ENCODE results near the gene BEST3. TPM values are rescaled to one million over a fixed set of nuclear protein-coding genes. Genes with fewer than 3 reads are reported as not detected.

Gene BEST3
- total RNA-seq, 1 donor from 2014 or later = not detected

- no peaks in the 10 kb centered on the region for H3K36me3 Mint-ChIP-seq (ENCODE audit: unreplicated experiment)
- peaks cover 3% of the 10 kb centered on the region for H3K27me3 Mint-ChIP-seq (ENCODE audit: unreplicated experiment)
- H3K9me3 Mint-ChIP-seq (ENCODE audit: unreplicated experiment) = no peaks in the 10 kb centered on the region
- no peak overlapping the region for H3K4me3 Mint-ChIP-seq (ENCODE audit: unreplicated experiment)
- no peak for DNase-seq
- TF ChIP-seq CTCF (IDR thresholded peaks at IDR 0.05; ENCODE audit: partially characterized antibody, unreplicated experiment) = no peak
- H3K4me1 Mint-ChIP-seq (ENCODE audit: low read depth, unreplicated experiment) = no peaks in the 10 kb centered on the region
- no peak overlapping the region for H3K27ac Mint-ChIP-seq (ENCODE audit: unreplicated experiment)
These were observed 66.0 kb downstream of the BEST3 start for GRCh38 chr12:69633061-69633460.

GRCh38 chr12:69630191-69630590 lies 68.9 kb downstream of the BEST3 start:
- peaks cover 3% of the 10 kb centered on the region for H3K9me3 Mint-ChIP-seq (ENCODE audit: unreplicated experiment)
- no peaks in the 10 kb centered on the region for H3K4me1 Mint-ChIP-seq (ENCODE audit: low read depth, unreplicated experiment)
- no peak overlapping the region for H3K27ac Mint-ChIP-seq (ENCODE audit: unreplicated experiment)
- no peak overlapping the region for H3K4me3 Mint-ChIP-seq (ENCODE audit: unreplicated experiment)
- no peaks in the 10 kb centered on the region for H3K36me3 Mint-ChIP-seq (ENCODE audit: unreplicated experiment)
- DNase-seq = no peak
- peak; percentile 29 for TF ChIP-seq CTCF (IDR thresholded peaks at IDR 0.05; ENCODE audit: partially characterized antibody, unreplicated experiment)
- H3K27me3 Mint-ChIP-seq (ENCODE audit: unreplicated experiment) = peaks cover 3% of the 10 kb centered on the region

GRCh38 chr12:69627501-69627900 lies 71.6 kb downstream of the BEST3 start:
- H3K27ac Mint-ChIP-seq (ENCODE audit: unreplicated experiment) = no peak overlapping the region
- no peak for TF ChIP-seq CTCF (IDR thresholded peaks at IDR 0.05; ENCODE audit: partially characterized antibody, unreplicated experiment)
- no peak for DNase-seq

GRCh38 chr12:69623970-69624369 lies 75.1 kb downstream of the BEST3 start:
- peaks cover 3% of the 10 kb centered on the region for H3K9me3 Mint-ChIP-seq (ENCODE audit: unreplicated experiment)
- no peak for TF ChIP-seq CTCF (IDR thresholded peaks at IDR 0.05; ENCODE audit: partially characterized antibody, unreplicated experiment)
- peaks cover 3% of the 10 kb centered on the region for H3K27me3 Mint-ChIP-seq (ENCODE audit: unreplicated experiment)
- no peaks in the 10 kb centered on the region for H3K36me3 Mint-ChIP-seq (ENCODE audit: unreplicated experiment)
- H3K27ac Mint-ChIP-seq (ENCODE audit: unreplicated experiment) = no peak overlapping the region
- H3K4me3 Mint-ChIP-seq (ENCODE audit: unreplicated experiment) = no peak overlapping the region
- no peak for DNase-seq
- H3K4me1 Mint-ChIP-seq (ENCODE audit: low read depth, unreplicated experiment) = peaks cover 6% of the 10 kb centered on the region

More at GRCh38 chr12:69627501-69627900, 71.6 kb downstream of the BEST3 start:
- Mint-ChIP-seq H3K4me3 (ENCODE audit: unreplicated experiment) (no peak overlapping the region), H3K36me3 (ENCODE audit: unreplicated experiment) (no peaks in the 10 kb centered on the region), H3K9me3 (ENCODE audit: unreplicated experiment) (peaks cover 3% of the 10 kb centered on the region), H3K27me3 (ENCODE audit: unreplicated experiment) (peaks cover 3% of the 10 kb centered on the region), H3K4me1 (ENCODE audit: low read depth, unreplicated experiment) (no peaks in the 10 kb centered on the region)

GRCh38 chr12:69621551-69621950 lies 77.6 kb downstream of the BEST3 start:
- no peaks in the 10 kb centered on the region for H3K36me3 Mint-ChIP-seq (ENCODE audit: unreplicated experiment)
- TF ChIP-seq CTCF (IDR thresholded peaks at IDR 0.05; ENCODE audit: partially characterized antibody, unreplicated experiment) = no peak
- no peaks in the 10 kb centered on the region for H3K9me3 Mint-ChIP-seq (ENCODE audit: unreplicated experiment)
- H3K4me1 Mint-ChIP-seq (ENCODE audit: low read depth, unreplicated experiment) = peaks cover 10% of the 10 kb centered on the region
- no peak overlapping the region for H3K27ac Mint-ChIP-seq (ENCODE audit: unreplicated experiment)
- H3K27me3 Mint-ChIP-seq (ENCODE audit: unreplicated experiment) = peaks cover 3% of the 10 kb centered on the region
- DNase-seq = no peak
- no peak overlapping the region for H3K4me3 Mint-ChIP-seq (ENCODE audit: unreplicated experiment)
